H1 (cell line): ENCODE data around the gene GNG12. TPM values are rescaled to one million over a fixed set of nuclear protein-coding genes. Genes with fewer than 3 reads are reported as not detected.
A peak's percentile ranks its signal among the peaks of the same experiment; 100 is the strongest.

ENCODE experiments used
- CTCF ChIA-PET: fragments of 300-600 bp; sonication (Branson Sonifier 250); formaldehyde crosslinking; loops from one replicate; lab custom pipeline; 2021; ENCODE audit not compliant: partially characterized antibody; lab: Charles Lee
- POLR2A ChIA-PET: fragments of 300-600 bp; sonication (Branson Sonifier 250); formaldehyde crosslinking; loops from one replicate; lab custom pipeline; 2021; ENCODE audit warnings: inconsistent platforms; ENCODE audit not compliant: partially characterized antibody; lab: Charles Lee
- DNase-seq, 2 experiments: peaks; one replicate each; pipeline versions ENCODE4 v3.0.0 to v3.0.0-alpha.2; 2010 to 2022; ENCODE audit warnings: low spot score in 2 of 2, low read depth in 1 of 2, mixed read lengths in 1 of 2
- FAIRE-seq: peaks from 2 replicates; lab custom pipeline; 2011; peaks lifted over from hg19 to GRCh38; lab: Jason Lieb, UNC
- H2AFZ ChIP-seq: 2 replicates; pipeline ENCODE4 v1.8.1; 2012; ENCODE audit warnings: low read length, inconsistent platforms
- H2AK5ac ChIP-seq: 2 replicates; pipeline ENCODE4 v1.6.1; 2013; ENCODE audit warnings: low read depth, low read length
- H2BK120ac ChIP-seq: replicated peaks from 2 replicates; pipeline ENCODE3; 2013; ENCODE audit warnings: low read depth, low read length, inconsistent platforms
- H2BK12ac ChIP-seq: 2 replicates; pipeline ENCODE4 v1.6.1; 2013; ENCODE audit warnings: low read depth, low read length
- H2BK15ac ChIP-seq: 2 replicates; pipeline ENCODE4 v1.6.1; 2013; ENCODE audit warnings: low read length
- H2BK20ac ChIP-seq: 2 replicates; pipeline ENCODE4 v1.6.1; 2013; ENCODE audit warnings: low read length
- H2BK5ac ChIP-seq: 2 replicates; pipeline ENCODE4 v1.6.1; 2013; ENCODE audit warnings: low read depth, low read length
- H3K14ac ChIP-seq: 2 replicates; pipeline ENCODE4 v1.6.1; 2013; ENCODE audit warnings: inconsistent platforms; ENCODE audit not compliant: insufficient read length
- H3K18ac ChIP-seq: 2 replicates; pipeline ENCODE4 v1.6.1; 2013; ENCODE audit warnings: low read length; ENCODE audit errors: extremely low read depth
- H3K23ac ChIP-seq: 2 replicates; pipeline ENCODE4 v1.6.1; 2013; ENCODE audit warnings: inconsistent platforms; ENCODE audit not compliant: insufficient read length
- H3K23me2 ChIP-seq: 2 replicates; pipeline ENCODE4 v1.6.1; 2013; ENCODE audit warnings: low read depth, low read length
- H3K27ac ChIP-seq: 2 replicates; pipeline ENCODE4 v1.6.1; 2011; ENCODE audit warnings: low read depth, low read length, inconsistent platforms
- H3K27me3 ChIP-seq, 4 experiments: replicated peaks in 1 of 4; 1 replicate in 1 of 4; 2 replicates in 3 of 4; pipeline versions ENCODE4 v1.6.1 to v1.8.1; 2011 to 2013; ENCODE audit warnings: low read length in 3 of 4, mild to moderate bottlenecking in 3 of 4, inconsistent platforms in 2 of 4, mixed read lengths in 2 of 4, moderate library complexity in 1 of 4; ENCODE audit not compliant: control insufficient read depth in 3 of 4, insufficient read depth in 3 of 4; ENCODE audit errors: extremely low read depth in 1 of 4
- H3K36me3 ChIP-seq, 4 experiments: 2 replicates each; pipeline versions ENCODE4 v1.6.1 to v1.8.1; 2011 to 2013; ENCODE audit warnings: mild to moderate bottlenecking in 4 of 4, low read length in 3 of 4, moderate library complexity in 2 of 4, control low read depth in 1 of 4, inconsistent platforms in 1 of 4; ENCODE audit not compliant: insufficient read depth in 4 of 4, control insufficient read depth in 2 of 4
- H3K4ac ChIP-seq: replicated peaks from 2 replicates; pipeline ENCODE3; 2013; ENCODE audit warnings: low read length, low read depth, mixed read lengths, inconsistent platforms; ENCODE audit not compliant: insufficient read length
- H3K4me1 ChIP-seq, 4 experiments: replicated peaks in 1 of 4; 1 replicate in 1 of 4; 2 replicates in 3 of 4; pipeline versions ENCODE4 v1.6.1 to v1.8.1; 2011 to 2013; ENCODE audit warnings: low read length in 3 of 4, inconsistent platforms in 2 of 4, mixed read lengths in 1 of 4; ENCODE audit not compliant: insufficient read depth in 4 of 4, control insufficient read depth in 3 of 4
- H3K4me2 ChIP-seq, 2 experiments: 2 replicates each; pipeline versions ENCODE4 v1.6.1 to v1.8.1; 2011 to 2013; ENCODE audit warnings: low read depth in 2 of 2, low read length in 2 of 2, control low read depth in 1 of 2, inconsistent platforms in 1 of 2, mild to moderate bottlenecking in 1 of 2; ENCODE audit not compliant: insufficient read depth in 1 of 2
- H3K4me3 ChIP-seq, 4 experiments: fragments of 200-600, 300-600 bp in 1 of 4; sonication (generic), shearing (Covaris generic), sonication (Bioruptor Twin) in 1 of 4; 2 replicates each; pipeline versions ENCODE4 v1.5.1 to v1.8.1; 2011 to 2016; ENCODE audit warnings: low read length in 4 of 4, low read depth in 3 of 4, control low read depth in 2 of 4, inconsistent platforms in 2 of 4, mild to moderate bottlenecking in 2 of 4, mixed read lengths in 1 of 4, moderate library complexity in 1 of 4; ENCODE audit not compliant: insufficient read depth in 2 of 4; ENCODE audit errors: extremely low read depth in 1 of 4
- H3K56ac ChIP-seq: replicated peaks from 2 replicates; pipeline ENCODE3; 2013; ENCODE audit warnings: low read depth, mild to moderate bottlenecking, mixed read lengths, low read length, inconsistent platforms; ENCODE audit not compliant: insufficient read length
- H3K79me1 ChIP-seq: 2 replicates; pipeline ENCODE4 v1.6.1; 2013; ENCODE audit warnings: low read depth, low read length, control low read depth
- H3K79me2 ChIP-seq, 2 experiments: 2 replicates each; pipeline versions ENCODE4 v1.6.1 to v1.8.1; 2012 to 2013; ENCODE audit warnings: low read length in 2 of 2, mild to moderate bottlenecking in 2 of 2, inconsistent platforms in 1 of 2; ENCODE audit not compliant: insufficient read depth in 2 of 2, control insufficient read depth in 1 of 2
- H3K9ac ChIP-seq, 4 experiments: replicated peaks in 1 of 4; 1 replicate in 1 of 4; 2 replicates in 3 of 4; pipeline versions ENCODE4 v1.6.1 to v1.8.1; 2011 to 2013; ENCODE audit warnings: low read depth in 3 of 4, low read length in 3 of 4, control low read depth in 2 of 4, mild to moderate bottlenecking in 2 of 4, moderate library complexity in 2 of 4, inconsistent platforms in 1 of 4; ENCODE audit errors: extremely low read depth in 1 of 4
- H3K9me3 ChIP-seq, 2 experiments: 2 replicates each; pipeline versions ENCODE4 v1.6.1 to v1.8.1; 2012 to 2013; ENCODE audit warnings: mild to moderate bottlenecking in 2 of 2, moderate library complexity in 2 of 2, control low read depth in 1 of 2, inconsistent platforms in 1 of 2, low read depth in 1 of 2, low read length in 1 of 2, mixed read lengths in 1 of 2; ENCODE audit not compliant: insufficient read depth in 2 of 2
- H4K20me1 ChIP-seq, 2 experiments: replicated peaks in 1 of 2; 2 replicates each; pipeline versions ENCODE3 to v1.8.1; 2011 to 2013; ENCODE audit warnings: inconsistent platforms in 2 of 2, low read length in 2 of 2, mild to moderate bottlenecking in 1 of 2; ENCODE audit not compliant: insufficient read depth in 2 of 2, control insufficient read depth in 1 of 2
- H4K5ac ChIP-seq: 2 replicates; pipeline ENCODE4 v1.6.1; 2013; ENCODE audit warnings: low read length, low read depth, mixed read lengths, inconsistent platforms; ENCODE audit not compliant: insufficient read length
- H4K8ac ChIP-seq: 2 replicates; pipeline ENCODE4 v1.8.0; 2013; ENCODE audit warnings: mild to moderate bottlenecking, moderate library complexity, low read length, inconsistent platforms; ENCODE audit not compliant: insufficient read depth; ENCODE audit errors: extremely low read depth
- H4K91ac ChIP-seq: replicated peaks from 2 replicates; pipeline ENCODE3; 2013; ENCODE audit warnings: low read length, mixed read lengths, inconsistent platforms; ENCODE audit not compliant: insufficient read length
- GABPA ChIP-seq: IDR thresholded peaks from 2 replicates; pipeline ENCODE4 v1.6.1; 2011; ENCODE audit warnings: mild to moderate bottlenecking, low read length, moderate library complexity, borderline replicate concordance; ENCODE audit not compliant: insufficient read depth
- POLR2AphosphoS5 ChIP-seq: IDR thresholded peaks from 2 replicates; pipeline ENCODE4 v1.6.1; 2011; ENCODE audit warnings: low read depth, low read length
- RXRA ChIP-seq: IDR thresholded peaks from 2 replicates; pipeline ENCODE4 v1.6.1; 2011; ENCODE audit warnings: low read depth, mild to moderate bottlenecking, low read length, moderate library complexity; ENCODE audit not compliant: insufficient read depth
- USF2 ChIP-seq: IDR thresholded peaks from 2 replicates; pipeline ENCODE4 v1.6.1; 2011; ENCODE audit warnings: low read length, improper control_type of control experiment
- WGBS, 2 experiments: shearing (Covaris generic) in 1 of 2; methylation state at CpG; one replicate each; pipeline versions ENCODE4 v1.1.6 to v1.1.7; 2013 to 2015; ENCODE audit warnings: low lambda C conversion rate in 2 of 2, mixed read lengths in 2 of 2, inconsistent platforms in 1 of 2, low coverage in 1 of 2, missing lambda C conversion rate in 1 of 2; ENCODE audit not compliant: insufficient replicate concordance in 2 of 2, insufficient coverage in 1 of 2, insufficient read length in 1 of 2; ENCODE audit errors: extremely low coverage in 1 of 2, missing lambda C conversion rate in 1 of 2; 5-methylcytosine and 5-hydroxymethylcytosine counted together
- polyA plus RNA-seq, 7 experiments: library from polyadenylated mRNA; depleted of rRNA in 3 of 7; stranded (reverse) in 5 of 7; unstranded in 2 of 7; fragments of >200 nt in 5 of 7; fragments of 200-250 nt in 2 of 7; gene quantifications; 1 replicate in 5 of 7; 2 replicates in 1 of 7; 4 replicates in 1 of 7; pipeline versions ENCODE4 v1.2.1 to v1.2.3, GENCODE V29; 2011 to 2013; ENCODE audit warnings: missing spikeins in 2 of 7, mixed read lengths in 2 of 7
- total RNA-seq: library from RNA; stranded (reverse); fragmentation: NEBNext Ultra II Directional; extraction: Animal tissue kit (Norgen Biotek cat#: 25700); gene quantifications from 2 replicates; pipeline ENCODE4 v1.2.1, GENCODE V29; 2021
- TF ChIP-seq, protein P1 (sequence below): IDR thresholded peaks from 2 replicates; pipeline ENCODE4 v1.6.1; 2012; ENCODE audit warnings: inconsistent platforms

The GNG12 gene
- total and polyA plus RNA-seq, 2 of the 8 experiments (the other 6 are each of a cell fraction or from before 2014, with no cell fraction given) = 11.4 to 35.8 TPM

DNA sequence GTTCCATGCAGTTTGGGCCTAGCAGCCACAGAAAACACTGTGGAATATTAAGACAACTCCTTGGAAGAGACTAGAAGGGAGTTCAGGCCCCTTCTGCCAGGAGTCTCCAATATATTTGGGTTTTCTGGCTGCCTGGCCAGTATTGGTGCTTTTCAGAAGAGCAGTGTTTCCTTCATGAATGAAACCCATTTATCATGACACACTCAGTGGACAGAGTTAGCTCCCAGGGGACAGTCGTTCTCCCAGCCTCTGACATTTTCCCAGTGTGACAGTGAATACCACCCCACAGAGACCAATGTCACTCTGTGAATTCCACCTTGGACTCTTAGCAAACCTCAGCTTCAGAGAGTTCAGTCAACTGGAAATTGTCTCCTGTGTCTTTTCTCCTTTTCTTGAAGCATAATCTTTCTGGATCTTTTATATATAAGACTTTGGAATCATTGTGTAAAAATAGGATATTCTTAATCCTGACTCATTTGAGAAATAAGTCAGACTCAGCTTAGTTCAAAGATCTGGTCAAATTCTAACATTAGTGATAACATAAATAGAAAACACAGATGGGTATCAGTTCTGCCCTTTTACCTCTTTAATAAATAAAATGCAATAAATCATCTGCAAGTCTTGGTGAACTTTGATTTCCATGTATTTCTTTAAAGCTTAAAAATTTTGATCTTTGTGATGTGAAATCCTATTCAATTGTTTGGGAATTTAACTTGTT, 40.4 kb downstream of the GNG12 start:
- no peak overlapping the region for H2BK15ac ChIP-seq
- H4K8ac ChIP-seq = no peak overlapping the region
- no peak overlapping the region for H3K4me3 ChIP-seq
- ChIA-PET POLR2A (interaction anchor here (1.4 kb wide), 1 partner anchor 39 kb away, joined by 4 read pairs; no protein-coding TSS in a partner anchor), CTCF (interaction anchor here (0.6 to 12.2 kb wide), 7 partner anchors 10 to 212 kb away, joined by 3 to 150 read pairs (median 4); no protein-coding TSS in a partner anchor)
- DNase-seq (no peak), FAIRE-seq (no peak)
- no peaks in the 10 kb centered on the region; the same call in 1 of the 2 replicates for H3K79me1 ChIP-seq
- H2AK5ac ChIP-seq = no peak overlapping the region
- H3K9me3 ChIP-seq = no peaks in the 10 kb centered on the region
- no peak overlapping the region for H2BK120ac ChIP-seq
- 85% methylated on average over 1 of the region's 1 CpG; no CpG with 5 or more reads in 1 of the 2 experiments for WGBS, 2 experiments
- no peak overlapping the region for H3K18ac ChIP-seq
- H2BK20ac ChIP-seq = no peak overlapping the region
- H2BK12ac ChIP-seq = no peak overlapping the region
- no peak overlapping the region for H2AFZ ChIP-seq
- H3K4ac ChIP-seq = no peak overlapping the region
- H3K27me3 ChIP-seq = no peaks in the 10 kb centered on the region
- H3K4me2 ChIP-seq = no peak overlapping the region
- H4K91ac ChIP-seq = no peak overlapping the region
- no peaks in the 10 kb centered on the region for H4K20me1 ChIP-seq
- H3K27ac ChIP-seq = no peak overlapping the region
- TF ChIP-seq, protein P1, sequence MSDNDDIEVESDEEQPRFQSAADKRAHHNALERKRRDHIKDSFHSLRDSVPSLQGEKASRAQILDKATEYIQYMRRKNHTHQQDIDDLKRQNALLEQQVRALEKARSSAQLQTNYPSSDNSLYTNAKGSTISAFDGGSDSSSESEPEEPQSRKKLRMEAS = no peak
- no peak for TF ChIP-seq POLR2AphosphoS5
- no peak for TF ChIP-seq RXRA
- TF ChIP-seq GABPA = no peak
- TF ChIP-seq USF2 = no peak
- no peak overlapping the region for H3K23ac ChIP-seq
- peak overlapping the region; percentile 51 for H3K14ac ChIP-seq
- H3K23me2 ChIP-seq = no peaks in the 10 kb centered on the region
- H4K5ac ChIP-seq = no peak overlapping the region
- no peaks in the 10 kb centered on the region for H3K36me3 ChIP-seq
- H3K9ac ChIP-seq = no peak overlapping the region
- H3K4me1 ChIP-seq = peaks cover 0 to 7% (median under 1%) of the 10 kb centered on the region in 4 experiments; a peak in 3 of 7 replicates
- no peak overlapping the region for H2BK5ac ChIP-seq
- H3K79me2 ChIP-seq = no peaks in the 10 kb centered on the region
- H3K56ac ChIP-seq = no peak overlapping the region
